Rectal smooth muscle tissue (tissue), 1 donor: ENCODE measurements around the gene KLKB1.
"Not testable (repeated sequence)": the region's sequence is repeated elsewhere in the genome, so short reads cannot be mapped to it uniquely, and the experiment has no call there.

Experiments
- H3K27ac ChIP-seq: one replicate; pipeline ENCODE4 v1.7.0; 2013; ENCODE audit warnings: low read depth, low read length, inconsistent platforms
- H3K27me3 ChIP-seq: one replicate; pipeline ENCODE4 v1.7.0; 2013; ENCODE audit warnings: low read length; ENCODE audit not compliant: control insufficient read depth, insufficient read depth
- H3K36me3 ChIP-seq: one replicate; pipeline ENCODE4 v1.7.0; 2013; ENCODE audit warnings: low read length; ENCODE audit not compliant: control insufficient read depth, insufficient read depth
- H3K4me1 ChIP-seq: one replicate; pipeline ENCODE4 v1.7.0; 2013; ENCODE audit warnings: low read length; ENCODE audit not compliant: control insufficient read depth, insufficient read depth
- H3K4me3 ChIP-seq: one replicate; pipeline ENCODE4 v1.7.0; 2013; ENCODE audit warnings: low read length
- H3K9ac ChIP-seq: one replicate; pipeline ENCODE4 v1.7.0; 2013; ENCODE audit warnings: low read length

The KLKB1 gene

GRCh38 chr4:186236126-186236525, 8.8 kb downstream of the KLKB1 start:
- H3K36me3 ChIP-seq: no peaks in the 10 kb centered on the region
- no peak overlapping the region for H3K27ac ChIP-seq
- no peaks in the 10 kb centered on the region for H3K4me1 ChIP-seq
- no peak overlapping the region for H3K4me3 ChIP-seq
- no peaks in the 10 kb centered on the region for H3K27me3 ChIP-seq
- H3K9ac ChIP-seq: no peak overlapping the region

DNA sequence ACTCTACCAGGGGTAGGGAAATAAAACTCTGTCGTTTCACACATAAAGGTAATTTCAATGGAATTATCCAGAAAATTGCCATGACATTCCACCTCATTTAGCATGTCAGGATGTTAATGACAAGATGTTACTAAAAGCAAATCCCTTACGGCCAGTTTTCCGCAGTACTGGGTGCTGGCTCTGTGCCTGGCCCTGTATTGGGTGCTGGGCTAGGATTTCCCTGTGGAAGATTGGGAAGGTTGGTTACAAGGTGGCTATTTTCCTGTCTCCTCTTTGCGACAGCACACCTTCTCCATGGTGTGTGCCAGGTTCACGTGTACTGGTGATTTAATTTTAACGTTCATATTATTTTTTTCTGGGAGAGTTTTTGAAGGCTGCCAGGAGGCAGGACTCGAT, 13.1 kb downstream of the KLKB1 start:
- Histone ChIP-seq H3K4me1 (no peaks in the 10 kb centered on the region), H3K4me3 (no peak overlapping the region), H3K27me3 (no peaks in the 10 kb centered on the region), H3K27ac (no peak overlapping the region), H3K9ac (no peak overlapping the region), H3K36me3 (no peaks in the 10 kb centered on the region)

GRCh38 chr4:186240848-186241491, 13.7 kb downstream of the KLKB1 start:
- Histone ChIP-seq H3K9ac (no peak overlapping the region), H3K36me3 (no peaks in the 10 kb centered on the region), H3K4me1 (no peaks in the 10 kb centered on the region), H3K27me3 (no peaks in the 10 kb centered on the region), H3K27ac (no peak overlapping the region), H3K4me3 (no peak overlapping the region)

- no peaks in the 10 kb centered on the region for H3K4me1 ChIP-seq
- H3K36me3 ChIP-seq: no peaks in the 10 kb centered on the region
- H3K27ac ChIP-seq: no peak overlapping the region
- no peak overlapping the region for H3K9ac ChIP-seq
- no peaks in the 10 kb centered on the region for H3K27me3 ChIP-seq
- no peak overlapping the region for H3K4me3 ChIP-seq
These were observed 14.3 kb downstream of the KLKB1 start for GRCh38 chr4:186241616-186242015.

DNA sequence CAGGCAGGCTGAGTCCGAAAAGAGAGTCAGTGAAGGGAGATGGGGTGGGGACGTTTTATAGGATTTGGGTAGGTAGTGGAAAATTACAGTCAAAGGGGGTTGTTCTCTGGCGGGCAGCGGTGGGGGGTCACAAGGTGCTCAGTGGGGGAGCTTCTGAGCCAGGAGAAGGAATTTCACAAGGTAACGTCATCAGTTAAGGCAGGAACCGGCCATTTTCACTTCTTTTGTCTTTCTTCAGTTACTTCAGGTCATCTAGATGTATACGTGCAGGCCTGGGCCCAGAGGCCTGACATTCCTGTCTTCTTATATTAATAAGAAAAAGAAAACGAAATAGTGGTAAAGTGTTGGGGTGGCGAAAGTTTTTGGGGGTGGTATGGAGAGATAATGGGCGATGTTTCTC, 14.7 kb downstream of the KLKB1 start:
- not testable (repeated sequence) for H3K36me3 ChIP-seq, H3K4me1 ChIP-seq, H3K9ac ChIP-seq, H3K27me3 ChIP-seq, H3K4me3 ChIP-seq, H3K27ac ChIP-seq

- no peak overlapping the region for H3K4me3 ChIP-seq
- H3K36me3 ChIP-seq: no peaks in the 10 kb centered on the region
- no peaks in the 10 kb centered on the region for H3K27me3 ChIP-seq
- H3K27ac ChIP-seq: no peak overlapping the region
- no peak overlapping the region for H3K9ac ChIP-seq
- H3K4me1 ChIP-seq: no peaks in the 10 kb centered on the region
These were observed 16.0 kb downstream of the KLKB1 start for GRCh38 chr4:186243331-186243730.

- no peak overlapping the region for H3K9ac ChIP-seq
- H3K4me3 ChIP-seq: no peak overlapping the region
- H3K27me3 ChIP-seq: no peaks in the 10 kb centered on the region
- no peak overlapping the region for H3K27ac ChIP-seq
- no peaks in the 10 kb centered on the region for H3K36me3 ChIP-seq
- H3K4me1 ChIP-seq: no peaks in the 10 kb centered on the region
These were observed 17.5 kb downstream of the KLKB1 start for GRCh38 chr4:186244835-186245234.

DNA sequence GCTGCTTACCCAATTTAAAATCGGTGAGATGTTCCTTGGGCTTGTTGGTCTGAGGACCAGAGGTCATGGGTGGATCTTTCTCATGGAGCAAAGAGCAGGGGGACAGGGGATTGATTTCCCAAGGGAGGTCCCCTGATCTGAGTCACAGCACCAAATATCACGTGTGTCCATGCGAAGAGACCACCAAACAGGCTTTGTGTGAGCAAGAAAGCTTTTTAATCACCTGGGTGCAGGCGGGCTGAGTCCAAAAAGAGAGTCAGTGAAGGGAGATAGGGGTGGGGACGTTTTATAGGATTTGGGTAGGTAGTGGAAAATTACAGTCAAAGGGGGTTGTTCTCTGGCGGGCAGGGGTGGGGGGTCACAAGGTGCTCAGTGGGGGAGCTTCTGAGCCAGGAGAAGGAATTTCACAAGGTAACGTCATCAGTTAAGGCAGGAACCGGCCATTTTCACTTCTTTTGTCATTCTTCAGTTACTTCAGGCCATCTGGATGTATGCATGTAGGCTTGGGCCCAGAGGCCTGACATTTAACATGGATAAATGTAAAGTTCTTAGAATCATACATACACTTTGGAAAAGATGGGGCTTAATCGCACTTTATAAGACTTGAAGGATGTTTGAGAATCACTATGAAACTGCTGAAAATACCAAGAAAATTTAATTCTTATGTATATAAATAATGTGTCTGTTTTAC, 19.9 kb downstream of the KLKB1 start:
- H3K27me3 ChIP-seq, H3K4me1 ChIP-seq, H3K9ac ChIP-seq, H3K27ac ChIP-seq, H3K4me3 ChIP-seq, H3K36me3 ChIP-seq: not testable (repeated sequence)

- Histone ChIP-seq H3K4me3 (no peak overlapping the region), H3K27me3 (no peaks in the 10 kb centered on the region), H3K9ac (no peak overlapping the region), H3K36me3 (peaks cover 5% of the 10 kb centered on the region), H3K4me1 (no peaks in the 10 kb centered on the region), H3K27ac (no peak overlapping the region)
These were observed 21.3 kb downstream of the KLKB1 start for GRCh38 chr4:186248643-186249042.

GRCh38 chr4:186249785-186250754, 22.8 kb downstream of the KLKB1 start:
- Histone ChIP-seq H3K27ac (no peak overlapping the region), H3K9ac (no peak overlapping the region), H3K27me3 (no peaks in the 10 kb centered on the region), H3K4me1 (no peaks in the 10 kb centered on the region), H3K4me3 (no peak overlapping the region), H3K36me3 (peaks cover 5% of the 10 kb centered on the region)

DNA sequence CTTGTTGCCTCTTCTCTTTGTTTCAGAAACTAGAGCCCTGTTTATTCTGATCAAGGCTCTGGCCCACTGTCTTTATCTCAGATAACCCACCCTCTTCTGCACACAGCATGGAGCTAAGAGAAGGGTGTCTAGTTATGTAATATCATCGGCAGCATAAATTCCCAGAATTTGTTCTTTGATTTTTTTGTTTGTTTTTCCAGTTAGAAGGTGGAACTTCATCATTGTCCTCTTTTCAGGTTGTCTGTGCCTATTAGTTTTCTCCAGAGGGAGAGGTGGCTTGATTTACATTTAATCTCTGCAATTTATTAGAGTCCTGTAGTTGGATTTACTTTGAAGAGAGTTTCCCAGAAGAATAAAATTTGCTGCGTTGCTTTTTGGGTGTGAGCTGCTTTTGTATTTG, 23.5 kb downstream of the KLKB1 start:
- Histone ChIP-seq H3K4me3 (no peak overlapping the region), H3K27me3 (no peaks in the 10 kb centered on the region), H3K9ac (no peak overlapping the region), H3K36me3 (peaks cover 5% of the 10 kb centered on the region), H3K27ac (no peak overlapping the region), H3K4me1 (no peaks in the 10 kb centered on the region)

GRCh38 chr4:186255122-186255521, 27.8 kb downstream of the KLKB1 start:
- Histone ChIP-seq H3K27me3 (no peaks in the 10 kb centered on the region), H3K36me3 (peaks cover 5% of the 10 kb centered on the region), H3K4me3 (no peak overlapping the region), H3K27ac (no peak overlapping the region), H3K4me1 (no peaks in the 10 kb centered on the region), H3K9ac (no peak overlapping the region)
